Vagina (tissue), 2 donors: ENCODE results near the gene SRP68. TPM values are rescaled to one million over a fixed set of nuclear protein-coding genes. Genes with fewer than 3 reads are reported as not detected.

Experiments
- DNase-seq, 2 donors: peaks; one replicate each; pipeline ENCODE4 v3.0.0-alpha.2; 2017; ENCODE audit errors: extremely low spot score in 2 of 2
- H3K27ac ChIP-seq: fragments of 200-600 bp; sonication (generic); one replicate; pipeline ENCODE4 v1.5.1; 2019
- H3K27me3 ChIP-seq: fragments of 200-600 bp; sonication (generic); one replicate; pipeline ENCODE4 v1.5.1; 2019
- H3K36me3 ChIP-seq, 2 donors: fragments of 200-600 bp; sonication (generic); one replicate each; pipeline ENCODE4 v1.5.1; 2017 to 2019
- H3K4me1 ChIP-seq: fragments of 200-600 bp; sonication (generic); one replicate; pipeline ENCODE4 v1.5.1; 2019
- H3K4me3 ChIP-seq, 2 donors: fragments of 200-600 bp; sonication (generic); 1 replicate in 1 of 2; 2 replicates in 1 of 2; pipeline ENCODE4 v1.5.1; 2016 to 2019
- H3K9me3 ChIP-seq: fragments of 200-600 bp; sonication (generic); one replicate; pipeline ENCODE4 v1.5.1; 2019
- POLR2A ChIP-seq, 2 donors: fragments of 450-650 bp; IDR thresholded peaks; one replicate each; pipeline ENCODE4 v1.6.1; 2017; ENCODE audit warnings: antibody characterized with exemption in 2 of 2, mild to moderate bottlenecking in 2 of 2, moderate library complexity in 2 of 2
- POLR2AphosphoS5 ChIP-seq, 2 donors: sonication (generic); formaldehyde crosslinking; IDR thresholded peaks; one replicate each; pipeline ENCODE4 v1.9.0; 2017; ENCODE audit warnings: antibody characterized with exemption in 2 of 2, mild to moderate bottlenecking in 2 of 2, low read depth in 1 of 2; ENCODE audit not compliant: insufficient read depth in 1 of 2
- intact Hi-C: fragments of 100-400 bp; cut with DNase I; formaldehyde crosslinking; loops from one replicate; pipeline ENCODE4 v1.15.1; 2023
- total RNA-seq: library from RNA; depleted of rRNA; stranded (reverse); fragments of >200 nt; gene quantifications from one replicate; pipeline ENCODE4 v1.2.3, GENCODE V29; 2016
- TF ChIP-seq, protein P1 (sequence below), 3 experiments: fragments of 450-650 bp in 2 of 3; fragments of 200-600 bp in 1 of 3; sonication (generic) in 1 of 3; IDR thresholded peaks; one replicate each; pipeline ENCODE4 v1.5.1; 2017 to 2019; ENCODE audit warnings: antibody characterized with exemption in 3 of 3, mild to moderate bottlenecking in 2 of 3, moderate library complexity in 2 of 3

Gene SRP68
- total RNA-seq, 1 donor from 2014 or later = 52.8 TPM

DNA sequence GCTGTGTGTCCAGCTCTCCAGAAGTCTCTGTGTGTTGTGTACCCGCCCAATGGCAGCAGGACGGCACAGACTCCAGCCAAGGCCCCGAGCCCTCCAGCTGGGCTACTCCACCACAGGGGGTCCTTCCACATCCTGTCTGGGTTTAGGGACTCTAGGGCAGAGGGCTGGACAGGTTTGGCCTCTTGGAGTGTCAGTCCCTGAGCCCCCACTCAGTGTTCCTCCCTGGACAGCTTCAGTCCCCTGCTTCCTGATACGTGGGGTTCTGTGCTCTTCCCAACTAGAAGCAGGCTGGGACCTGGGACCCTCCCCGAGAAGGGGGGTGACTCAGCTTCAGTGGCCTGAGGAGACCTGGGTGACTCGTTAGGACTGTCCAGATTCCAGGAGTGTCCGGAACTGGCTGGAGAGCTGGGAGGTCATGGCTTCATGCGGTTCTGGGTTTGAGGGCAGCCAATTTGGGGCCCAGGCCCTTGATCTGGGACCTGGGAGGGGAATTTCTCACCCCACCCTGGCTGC lies 67.5 kb downstream of the SRP68 start:
- no peaks in the 10 kb centered on the region for H3K27me3 ChIP-seq
- peaks cover 0 to 17% of the 10 kb centered on the region in 2 donors for H3K36me3 ChIP-seq
- intact Hi-C loops = loop anchor here (5.0 to 10.0 kb wide), 2 partner anchors 93 to 280 kb away; no protein-coding TSS in a partner anchor
- H3K27ac ChIP-seq = no peak overlapping the region
- H3K4me1 ChIP-seq = peaks cover 5% of the 10 kb centered on the region
- DNase-seq = no peak
- TF ChIP-seq POLR2AphosphoS5 (IDR thresholded peaks at IDR 0.05; ENCODE audit: insufficient read depth in 1 of 2, low read depth in 1 of 2) = no peak
- TF ChIP-seq, protein P1, sequence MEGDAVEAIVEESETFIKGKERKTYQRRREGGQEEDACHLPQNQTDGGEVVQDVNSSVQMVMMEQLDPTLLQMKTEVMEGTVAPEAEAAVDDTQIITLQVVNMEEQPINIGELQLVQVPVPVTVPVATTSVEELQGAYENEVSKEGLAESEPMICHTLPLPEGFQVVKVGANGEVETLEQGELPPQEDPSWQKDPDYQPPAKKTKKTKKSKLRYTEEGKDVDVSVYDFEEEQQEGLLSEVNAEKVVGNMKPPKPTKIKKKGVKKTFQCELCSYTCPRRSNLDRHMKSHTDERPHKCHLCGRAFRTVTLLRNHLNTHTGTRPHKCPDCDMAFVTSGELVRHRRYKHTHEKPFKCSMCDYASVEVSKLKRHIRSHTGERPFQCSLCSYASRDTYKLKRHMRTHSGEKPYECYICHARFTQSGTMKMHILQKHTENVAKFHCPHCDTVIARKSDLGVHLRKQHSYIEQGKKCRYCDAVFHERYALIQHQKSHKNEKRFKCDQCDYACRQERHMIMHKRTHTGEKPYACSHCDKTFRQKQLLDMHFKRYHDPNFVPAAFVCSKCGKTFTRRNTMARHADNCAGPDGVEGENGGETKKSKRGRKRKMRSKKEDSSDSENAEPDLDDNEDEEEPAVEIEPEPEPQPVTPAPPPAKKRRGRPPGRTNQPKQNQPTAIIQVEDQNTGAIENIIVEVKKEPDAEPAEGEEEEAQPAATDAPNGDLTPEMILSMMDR (IDR thresholded peaks at IDR 0.05) = no peak
- no peak for TF ChIP-seq POLR2A (IDR thresholded peaks at IDR 0.05)
- H3K9me3 ChIP-seq = no peaks in the 10 kb centered on the region
- no peak overlapping the region for H3K4me3 ChIP-seq

DNA sequence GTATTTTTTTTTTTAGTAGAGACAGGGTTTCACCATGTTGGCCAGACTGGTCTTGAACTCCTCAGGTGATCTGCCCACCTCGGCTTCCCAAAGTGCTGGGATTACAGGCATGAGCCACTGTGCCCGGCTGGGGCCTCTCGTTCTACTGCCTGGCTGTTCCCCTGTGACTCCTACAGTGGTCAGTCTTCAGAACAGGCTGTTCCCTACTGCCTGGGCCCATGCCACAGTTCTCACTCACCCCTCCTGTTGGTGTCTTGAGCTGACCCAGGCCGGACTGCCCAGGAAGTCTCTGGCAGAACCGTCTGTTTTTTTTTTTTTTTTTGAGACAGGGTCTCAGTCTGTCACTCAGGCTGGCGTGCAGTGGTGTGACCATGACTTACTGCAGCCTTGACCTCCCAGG lies 68.4 kb downstream of the SRP68 start:
- intact Hi-C loops = loop anchor here (10.0 kb wide), 1 partner anchor 281 kb away; no protein-coding TSS in a partner anchor

DNA sequence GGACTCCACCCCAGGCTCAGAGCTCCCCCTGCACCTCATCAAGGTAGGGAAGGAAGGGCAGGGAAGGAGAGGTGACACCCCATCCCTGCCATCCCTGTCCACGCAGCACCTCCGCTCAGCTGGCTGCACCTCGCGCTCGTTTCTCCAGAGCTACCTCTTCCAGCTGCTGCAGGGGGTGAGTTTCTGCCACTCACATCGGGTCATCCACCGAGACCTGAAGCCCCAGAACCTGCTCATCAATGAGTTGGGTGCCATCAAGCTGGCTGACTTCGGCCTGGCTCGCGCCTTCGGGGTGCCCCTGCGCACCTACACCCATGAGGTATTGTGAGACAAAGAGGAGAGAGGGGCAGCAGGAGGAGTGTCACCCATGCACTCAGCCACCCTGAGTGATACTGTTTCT lies 70.2 kb downstream of the SRP68 start:
- peaks cover 0 to 14% of the 10 kb centered on the region in 2 donors for H3K36me3 ChIP-seq
- no peak overlapping the region for H3K27ac ChIP-seq
- TF ChIP-seq, protein P1 (IDR thresholded peaks at IDR 0.05) = no peak
- TF ChIP-seq POLR2A (IDR thresholded peaks at IDR 0.05) (no peak), POLR2AphosphoS5 (IDR thresholded peaks at IDR 0.05; ENCODE audit: insufficient read depth in 1 of 2, low read depth in 1 of 2) (no peak)
- H3K27me3 ChIP-seq = no peaks in the 10 kb centered on the region
- no peaks in the 10 kb centered on the region for H3K9me3 ChIP-seq
- intact Hi-C loops = loop anchor here (10.0 kb wide), 1 partner anchor 283 kb away; no protein-coding TSS in a partner anchor
- no peak for DNase-seq
- no peak overlapping the region for H3K4me3 ChIP-seq
- H3K4me1 ChIP-seq = peaks cover 9% of the 10 kb centered on the region

More for the DNA sequence above, 68.4 kb downstream of the SRP68 start:
- Histone ChIP-seq H3K4me1 (peaks cover 5% of the 10 kb centered on the region), H3K27ac (no peak overlapping the region), H3K36me3 (peaks cover 0 to 14% of the 10 kb centered on the region in 2 donors), H3K9me3 (no peaks in the 10 kb centered on the region), H3K27me3 (no peaks in the 10 kb centered on the region), H3K4me3 (no peak overlapping the region)
- no peak for DNase-seq
- no peak for TF ChIP-seq POLR2A (IDR thresholded peaks at IDR 0.05)
- TF ChIP-seq, protein P1 (IDR thresholded peaks at IDR 0.05) = no peak
- TF ChIP-seq POLR2AphosphoS5 (IDR thresholded peaks at IDR 0.05; ENCODE audit: insufficient read depth in 1 of 2, low read depth in 1 of 2) = no peak

DNA sequence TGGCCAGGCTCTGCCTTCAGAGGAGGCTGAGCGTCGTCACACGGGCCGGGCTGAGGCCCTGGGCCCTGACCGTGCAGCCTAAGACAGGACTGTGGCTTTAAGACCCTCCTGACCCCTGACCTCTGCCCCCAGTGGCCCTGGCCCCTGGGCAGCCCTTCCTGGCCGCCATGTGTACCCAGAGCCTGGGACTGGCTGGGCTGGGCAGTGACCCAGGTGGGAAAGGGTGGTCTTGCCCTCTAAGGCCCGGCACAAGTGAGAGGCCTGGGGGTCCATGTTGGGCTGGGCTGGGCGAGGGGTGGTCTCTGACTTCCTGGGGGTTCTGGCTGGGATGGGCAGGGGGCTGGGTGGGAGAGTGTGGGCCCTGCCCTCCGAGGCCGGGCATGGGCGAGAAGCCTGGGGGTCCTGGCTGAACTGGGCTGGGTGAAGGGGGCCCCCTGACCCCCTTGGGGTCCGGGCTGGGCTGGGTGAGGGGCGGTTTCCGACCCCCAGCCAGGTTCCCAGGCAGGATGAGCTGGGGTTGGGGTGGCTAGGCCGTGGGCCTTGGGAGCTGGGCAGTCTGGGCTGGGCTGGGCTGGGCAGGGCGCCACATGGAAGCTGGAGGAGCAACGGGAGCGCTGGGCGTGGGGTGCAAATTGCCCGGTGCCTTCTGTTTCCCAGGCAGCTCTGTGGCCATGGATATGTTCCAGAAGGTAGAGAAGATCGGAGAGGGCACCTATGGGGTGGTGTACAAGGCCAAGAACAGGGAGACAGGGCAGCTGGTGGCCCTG lies 71.4 kb downstream of the SRP68 start, which contains the start of gene CDK3:
Gene CDK3 (plus strand): TSS at position 101 of the 767 bp plus-strand sequence. CDS start 571 bp downstream, at position 672.
- no peak for DNase-seq
- Histone ChIP-seq H3K4me3 (no peak within 1 kb of the TSS), H3K27me3 (no peaks in the 10 kb centered on the region), H3K27ac (no peak within 1 kb of the TSS), H3K9me3 (no peaks in the 10 kb centered on the region), H3K4me1 (peaks cover 14% of the 10 kb centered on the region), H3K36me3 (peaks cover 0 to 7% of the 10 kb centered on the region in 2 donors)
- TF ChIP-seq, protein P1 (IDR thresholded peaks at IDR 0.05) = no peak
- no peak for TF ChIP-seq POLR2A (IDR thresholded peaks at IDR 0.05)
- TF ChIP-seq POLR2AphosphoS5 (IDR thresholded peaks at IDR 0.05; ENCODE audit: insufficient read depth in 1 of 2, low read depth in 1 of 2) = no peak
- intact Hi-C loops = loop anchor here (10.0 kb wide), 1 partner anchor 284 kb away; no protein-coding TSS in a partner anchor
